HG02884 (cell line): ENCODE measurements around the gene LRBA.

Source experiments
- ATAC-seq: cut with Tn5 transposase; IDR thresholded peaks from one replicate; pipeline ENCODE4 v1.9.1; 2021; ENCODE audit warnings: mild to moderate bottlenecking, moderate library complexity; ENCODE audit not compliant: unreplicated experiment

The LRBA gene

DNA sequence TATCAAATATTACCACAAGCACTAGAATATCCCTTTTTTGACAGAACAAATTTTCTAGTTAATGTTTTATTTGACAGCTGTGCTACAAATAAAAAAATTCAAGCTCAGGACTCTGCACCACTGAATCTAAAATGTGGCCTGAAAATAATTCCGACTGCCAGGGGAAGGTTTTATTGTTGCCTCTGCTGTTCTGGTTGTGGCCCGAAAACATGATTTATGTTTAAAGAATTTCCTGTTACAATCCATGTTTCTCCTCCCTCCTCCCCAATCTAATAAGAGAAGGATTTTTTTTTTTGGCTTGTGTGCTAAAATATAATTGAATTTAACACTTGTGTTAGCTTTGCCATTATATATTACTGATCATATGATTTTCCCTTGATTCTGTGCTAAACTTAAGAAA is 709.1 kb downstream of the LRBA start:
- no peak for ATAC-seq

DNA sequence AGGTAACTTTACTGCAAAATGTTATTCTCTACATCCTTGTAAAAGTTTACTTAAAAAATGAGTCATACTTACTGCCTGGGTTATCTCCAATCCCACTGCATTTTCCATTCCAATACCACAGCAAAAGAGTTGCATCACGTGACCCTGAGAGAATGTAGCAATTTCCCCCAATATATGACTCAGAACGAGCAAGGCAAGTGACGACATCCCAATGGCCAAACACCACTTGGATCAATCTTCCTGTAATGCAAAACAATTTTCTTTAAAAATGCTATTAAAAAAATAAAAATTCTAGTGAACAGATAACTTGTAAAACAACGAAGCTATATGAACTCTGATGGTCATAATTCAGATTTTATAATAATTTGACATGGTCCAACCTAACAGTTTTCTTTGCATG is 712.5 kb downstream of the LRBA start:
- ATAC-seq = no peak

DNA sequence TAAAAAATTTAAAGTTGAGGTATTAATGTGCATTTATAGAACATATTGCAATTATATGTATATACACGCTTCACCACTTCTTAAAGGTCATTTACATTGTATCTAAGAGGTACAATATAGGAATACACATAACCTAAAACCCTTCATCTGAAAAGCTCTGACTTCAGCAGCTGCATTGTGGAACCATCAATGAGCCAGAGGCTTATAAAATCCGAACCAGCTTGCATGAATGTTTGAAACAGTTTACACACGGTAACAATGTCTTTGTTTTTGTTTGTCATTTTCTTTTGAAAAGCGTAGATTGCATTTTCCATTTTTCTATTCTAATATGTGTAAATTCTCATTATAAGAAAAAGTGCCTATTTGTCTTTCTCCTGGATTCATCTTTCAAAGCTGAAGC is 715.3 kb downstream of the LRBA start:
- no peak for ATAC-seq

DNA sequence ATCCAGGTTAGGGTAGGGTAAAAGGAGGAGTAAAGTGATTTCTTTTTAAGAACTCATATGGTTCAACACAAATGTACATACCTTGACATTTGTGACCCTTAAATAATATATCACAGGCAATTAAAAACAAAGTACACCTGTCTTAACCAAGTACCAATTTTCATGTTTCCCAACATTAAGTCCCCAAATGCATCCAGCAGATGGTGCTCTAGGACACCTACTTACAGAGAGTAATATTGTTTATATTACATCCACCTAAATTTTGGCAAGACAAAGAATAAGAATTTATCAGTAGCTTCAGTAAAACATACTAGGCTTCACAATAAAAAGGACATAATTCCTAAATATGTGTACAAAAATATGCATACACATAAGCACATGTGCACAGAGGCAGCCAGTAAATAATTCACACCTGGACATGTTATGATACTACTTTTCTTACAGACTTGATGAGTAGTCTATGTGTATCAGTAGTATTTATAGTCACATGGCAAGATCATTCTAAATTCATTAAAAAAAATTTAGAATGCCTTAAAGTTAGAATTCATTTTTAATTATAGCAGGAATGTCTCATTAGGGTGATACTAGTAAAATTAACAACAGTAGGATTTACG is 717.1 kb downstream of the LRBA start:
- no peak for ATAC-seq

DNA sequence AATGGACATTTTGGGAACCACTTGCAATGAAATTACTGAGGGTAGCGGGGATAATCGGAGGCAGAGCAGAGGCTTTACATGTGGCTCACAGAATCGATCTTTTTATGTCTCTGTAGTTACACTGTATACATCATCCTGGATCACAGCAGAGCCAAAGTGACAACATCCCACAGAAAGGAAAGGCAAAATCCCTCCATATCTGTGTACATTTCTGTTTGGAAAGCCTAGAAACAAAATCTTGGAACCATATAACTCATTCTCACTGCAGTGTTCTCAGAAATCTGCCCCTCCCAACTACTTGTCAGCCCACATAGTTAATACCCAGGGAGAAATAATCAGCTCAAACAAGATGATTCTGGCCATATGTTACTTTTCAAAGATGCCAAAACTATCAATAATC is 725.2 kb downstream of the LRBA start:
- ATAC-seq = no peak

DNA sequence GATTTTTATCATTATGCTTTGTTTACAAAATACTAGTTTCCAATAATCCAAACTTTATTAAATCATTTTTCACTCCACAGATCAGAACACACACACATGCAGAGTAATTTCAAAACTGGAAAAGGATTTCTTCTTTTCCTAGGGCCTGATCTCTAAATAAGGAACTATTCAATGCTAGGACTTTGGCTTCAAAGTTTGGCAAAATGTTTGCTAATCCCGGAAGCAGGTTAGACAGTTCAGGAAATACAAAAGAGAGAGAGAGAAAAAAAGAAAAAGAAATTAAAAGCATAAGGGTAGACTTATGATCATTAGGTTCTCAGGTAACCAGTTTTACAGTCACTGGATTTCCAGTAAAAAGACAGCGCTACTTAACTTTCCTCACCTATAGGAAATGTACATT is 725.9 kb downstream of the LRBA start:
- no peak for ATAC-seq

DNA sequence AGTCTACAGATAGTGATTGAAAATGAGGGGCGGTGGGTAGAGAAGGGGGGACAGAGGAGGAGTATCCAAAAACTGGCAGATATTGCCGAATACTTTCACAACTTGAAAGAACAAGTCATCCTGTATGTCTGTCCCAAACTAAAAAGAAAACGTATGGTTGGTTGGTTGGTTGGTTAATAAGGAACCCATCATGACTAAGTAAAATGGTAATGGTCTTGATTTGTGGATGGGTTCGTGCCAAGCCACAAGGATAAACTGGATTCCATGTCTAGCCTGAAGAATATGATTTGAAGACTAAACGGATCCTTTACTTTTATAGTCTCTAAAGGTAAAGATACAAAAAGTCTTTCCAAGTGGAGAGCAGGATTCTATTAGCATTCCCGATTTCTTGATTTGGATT is 728.4 kb downstream of the LRBA start:
- no peak for ATAC-seq

DNA sequence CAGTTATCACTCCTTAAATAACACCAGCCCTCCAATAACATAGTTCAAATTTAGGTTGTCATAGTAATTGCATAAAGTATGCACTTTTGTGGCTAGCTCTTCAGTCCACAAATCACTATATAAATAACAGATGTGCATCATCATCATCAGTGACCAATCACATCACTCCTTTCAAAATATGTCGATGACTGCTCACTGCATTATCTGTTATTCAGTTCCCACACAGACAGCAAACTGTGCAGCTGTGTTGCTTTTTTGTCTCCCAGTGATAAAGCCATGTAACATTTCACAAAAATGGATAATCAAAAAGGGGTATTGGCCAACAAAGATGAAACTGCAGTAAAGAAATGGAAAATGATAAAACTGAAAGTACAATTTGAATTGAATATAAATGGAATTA is 731.4 kb downstream of the LRBA start:
- ATAC-seq = no peak

DNA sequence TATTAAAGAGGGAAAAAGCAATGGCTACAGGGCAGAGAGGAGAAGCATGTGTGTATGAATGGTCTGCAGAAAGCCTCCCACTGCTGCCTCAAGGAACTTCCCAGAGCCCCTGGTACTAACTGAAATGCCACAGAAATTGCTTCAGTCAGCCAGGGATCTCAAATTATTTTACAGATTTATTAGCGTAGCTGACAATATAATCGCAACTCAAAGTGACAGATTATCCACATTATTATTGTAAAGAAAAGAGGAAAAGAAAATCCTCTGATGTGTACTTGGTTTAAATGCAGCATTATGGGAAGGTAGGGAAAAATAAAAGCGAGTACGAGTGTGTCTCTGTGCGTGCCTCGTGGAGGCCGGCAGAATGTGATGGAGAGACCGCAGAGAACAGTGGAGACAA is 734.1 kb downstream of the LRBA start:
- no peak for ATAC-seq

DNA sequence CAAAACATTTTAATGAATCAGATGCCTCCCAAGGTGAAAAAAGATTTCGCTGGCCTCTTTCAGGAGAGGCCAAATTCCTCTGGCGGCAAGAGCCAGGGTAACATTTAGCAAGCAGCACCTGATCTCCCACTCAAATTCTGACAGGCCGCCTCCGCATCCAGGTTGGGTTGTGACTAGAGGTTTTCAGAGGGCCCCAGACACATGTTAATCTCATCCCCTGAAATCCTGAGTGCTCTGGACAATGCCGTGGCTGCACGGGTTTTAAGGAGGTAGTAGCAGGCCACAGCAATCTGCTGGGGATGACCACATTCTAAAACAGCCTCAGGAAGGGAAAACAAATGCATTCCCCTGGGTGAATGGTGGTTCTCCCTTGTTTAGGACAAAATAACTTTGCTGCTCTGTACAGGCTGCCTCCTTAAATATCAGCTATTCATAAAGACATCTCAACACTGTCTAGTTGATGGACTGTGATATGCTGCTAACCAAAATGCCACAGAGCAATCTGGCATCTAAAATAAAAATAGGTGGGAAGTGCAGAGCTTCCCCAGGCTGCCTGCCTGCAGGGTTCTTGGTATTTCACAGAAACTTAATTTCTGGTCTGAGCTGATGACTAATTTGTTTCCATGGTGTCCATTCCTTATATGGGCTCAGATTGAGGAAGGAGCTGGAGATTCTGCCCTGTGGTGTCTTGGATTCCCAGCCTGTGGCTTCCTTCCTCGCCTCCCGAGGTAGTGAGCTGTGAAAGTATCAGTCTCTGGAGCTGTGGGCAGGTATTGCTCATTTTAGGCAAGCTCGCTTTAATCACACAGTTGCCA is 734.8 kb downstream of the LRBA start:
- ATAC-seq = no peak

DNA sequence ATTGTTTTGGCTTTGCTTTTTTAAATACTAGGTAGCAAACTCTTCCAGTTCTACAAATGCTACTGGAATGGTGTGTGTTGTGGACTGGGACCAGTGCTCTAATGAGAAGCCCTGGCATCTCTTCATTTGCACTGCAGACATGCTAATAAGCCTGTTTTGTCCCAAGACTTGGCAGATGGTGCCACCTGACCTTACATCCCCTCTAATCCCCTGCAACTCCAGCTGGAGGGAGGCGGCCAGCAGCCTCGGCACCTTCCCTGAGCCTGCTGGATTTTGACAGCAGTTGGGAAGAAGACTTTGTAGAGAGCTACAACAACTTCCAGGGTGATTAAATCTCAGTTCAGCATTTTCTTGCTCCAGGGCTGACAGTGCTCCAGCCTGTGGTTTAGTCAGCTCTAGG is 736.9 kb downstream of the LRBA start:
- ATAC-seq = no peak

DNA sequence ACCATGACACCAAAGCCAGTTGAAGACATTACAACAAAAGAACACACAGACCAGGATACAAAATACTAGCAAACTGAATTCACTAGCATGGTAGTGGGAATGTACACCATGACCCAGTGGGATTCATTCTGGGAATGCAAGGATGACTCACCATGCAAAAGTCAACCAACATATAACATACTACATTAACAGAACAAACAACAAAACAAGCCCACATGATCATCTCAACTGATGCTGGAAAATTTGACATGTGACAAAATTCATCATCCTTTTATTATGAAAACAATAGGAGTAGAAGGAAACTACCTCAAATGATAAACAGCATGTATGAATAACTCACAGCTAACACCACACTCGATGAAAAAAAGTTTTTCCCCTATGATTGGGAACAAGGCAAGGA is 746.6 kb downstream of the LRBA start:
- no peak for ATAC-seq

DNA sequence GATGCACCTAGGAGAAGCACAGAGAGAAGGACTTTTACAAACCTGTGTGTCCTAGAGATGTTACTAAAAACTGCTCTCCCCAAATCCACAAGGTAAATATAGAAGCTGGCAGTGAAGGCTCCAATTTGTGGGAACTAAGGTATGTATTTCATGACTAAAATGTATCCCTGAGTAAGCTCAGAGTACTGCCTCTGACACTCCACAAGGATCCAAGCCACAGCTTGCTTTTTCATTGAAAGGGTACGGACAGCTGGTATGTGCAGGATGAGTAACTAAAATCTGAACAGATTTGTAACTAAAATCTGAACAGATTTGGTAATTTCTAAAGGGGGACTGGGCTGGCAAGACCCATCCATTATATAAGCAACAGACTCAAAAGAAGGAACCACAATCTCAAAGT is 749.3 kb downstream of the LRBA start:
- no peak for ATAC-seq

DNA sequence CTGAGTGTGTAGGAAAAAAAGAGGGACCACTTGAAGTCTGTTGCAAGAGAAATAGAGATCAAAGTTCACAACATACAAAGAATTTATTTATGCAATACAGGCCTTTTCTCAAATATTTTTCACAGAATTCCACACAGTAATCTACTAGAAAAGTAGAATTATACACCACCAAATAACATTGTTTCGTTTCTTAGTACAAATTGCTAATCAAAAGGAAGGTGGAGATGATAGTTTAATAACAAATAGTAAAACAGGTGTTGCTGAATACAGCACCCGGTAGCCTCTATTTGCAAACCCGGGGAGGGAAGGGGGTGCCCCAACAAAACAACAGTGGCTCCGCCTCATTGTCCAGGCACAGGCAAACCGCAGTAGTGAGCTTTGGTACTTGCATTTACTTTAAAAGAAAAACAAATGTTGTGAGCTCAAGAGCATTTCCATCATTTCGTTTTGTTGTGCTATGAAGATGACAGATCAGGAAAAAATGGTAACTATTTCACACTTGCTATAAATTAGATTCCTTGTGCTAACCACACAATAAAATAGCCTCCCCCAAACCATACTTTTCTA is 750.4 kb downstream of the LRBA start:
- ATAC-seq = no peak

DNA sequence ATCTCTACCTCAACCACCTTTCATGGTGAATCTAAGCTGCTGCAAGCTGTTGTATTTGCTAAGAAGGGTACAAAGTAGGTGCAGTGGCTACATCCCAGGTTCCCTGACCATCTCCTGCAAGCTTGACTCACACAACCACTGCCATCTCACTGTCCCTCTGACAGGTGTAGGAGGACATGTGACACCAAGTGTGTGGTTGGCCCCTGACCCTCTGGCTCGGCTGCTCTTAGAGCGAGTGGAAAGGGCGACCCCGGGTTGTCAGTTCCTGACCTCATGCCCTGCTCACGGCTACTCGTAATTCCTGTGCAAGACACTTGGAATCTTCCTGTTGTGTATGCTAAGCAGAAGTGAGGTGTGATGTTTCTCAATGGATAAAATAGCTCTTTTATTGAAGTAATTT is 752.5 kb downstream of the LRBA start:
- no peak for ATAC-seq

DNA sequence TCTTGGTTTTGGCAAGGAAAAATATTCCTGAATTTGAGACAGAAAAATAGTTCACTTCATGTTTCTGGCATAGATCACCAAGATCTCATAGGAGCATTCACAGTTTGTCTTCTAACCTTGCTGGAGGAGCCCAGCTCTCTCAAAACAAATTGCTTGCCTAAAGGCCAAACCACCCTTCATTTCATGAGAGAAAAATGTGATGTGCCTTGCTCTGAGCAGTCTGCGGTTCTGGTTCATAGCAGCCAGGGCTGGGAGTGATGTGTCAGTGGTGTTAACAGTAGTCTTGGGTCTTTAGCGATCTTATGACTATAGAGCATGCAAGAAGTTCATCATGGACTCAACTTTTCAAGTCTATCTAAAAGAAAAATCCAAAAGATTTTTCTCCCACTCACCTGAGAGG is 753.5 kb downstream of the LRBA start:
- no peak for ATAC-seq

DNA sequence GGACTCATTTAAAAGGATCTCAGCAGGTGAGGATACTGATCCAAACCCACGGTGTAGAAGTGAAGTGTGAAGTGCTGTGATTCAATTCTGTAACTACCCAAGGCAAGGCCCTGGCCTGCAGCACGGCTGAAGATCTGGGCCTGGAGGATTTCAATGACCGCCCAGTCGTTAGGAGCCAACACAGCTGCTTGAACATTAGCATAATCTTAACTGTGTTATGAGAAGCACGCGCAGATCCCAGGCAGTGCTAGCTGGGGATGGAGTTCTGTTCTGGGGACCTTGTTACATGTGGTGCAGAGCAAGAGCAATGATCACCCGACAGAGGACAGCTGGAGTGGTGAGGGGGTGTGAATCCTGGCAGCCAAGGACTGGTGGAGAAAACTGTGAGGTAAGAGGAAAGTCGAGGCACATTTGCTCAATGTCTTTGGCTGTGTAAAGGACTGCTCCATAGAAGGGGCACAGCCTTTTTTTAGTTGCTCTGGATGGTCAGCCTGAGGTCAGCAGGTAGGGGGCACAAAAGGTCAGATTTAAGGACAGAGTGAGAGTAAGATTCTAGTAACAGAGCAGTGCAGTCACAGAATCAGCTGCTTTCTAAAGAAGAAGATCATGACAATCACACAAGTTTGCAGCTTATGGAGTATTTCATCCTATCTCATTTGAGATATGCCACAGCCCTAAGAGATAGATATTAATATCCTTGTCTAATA is 755.1 kb downstream of the LRBA start:
- no peak for ATAC-seq

DNA sequence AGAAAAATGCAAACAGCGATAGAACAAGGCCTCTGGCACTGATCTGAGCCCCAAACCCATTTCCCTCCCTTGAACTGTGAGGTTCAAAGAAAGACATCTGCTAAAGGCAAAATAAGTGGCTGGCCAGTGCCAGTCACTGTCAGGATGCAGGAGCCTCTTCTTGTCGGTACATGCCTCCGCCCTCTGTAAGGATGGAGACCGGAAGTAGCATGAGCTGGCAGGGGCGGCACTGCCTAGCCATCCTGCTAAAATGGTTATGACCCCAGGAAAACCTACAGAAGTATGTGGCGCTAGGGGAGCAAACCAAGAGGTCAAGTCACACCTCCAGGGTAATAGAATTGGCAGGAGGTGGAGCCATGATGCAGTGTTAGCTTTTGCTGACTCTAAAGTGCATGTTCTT is 756.5 kb downstream of the LRBA start:
- ATAC-seq = no peak

DNA sequence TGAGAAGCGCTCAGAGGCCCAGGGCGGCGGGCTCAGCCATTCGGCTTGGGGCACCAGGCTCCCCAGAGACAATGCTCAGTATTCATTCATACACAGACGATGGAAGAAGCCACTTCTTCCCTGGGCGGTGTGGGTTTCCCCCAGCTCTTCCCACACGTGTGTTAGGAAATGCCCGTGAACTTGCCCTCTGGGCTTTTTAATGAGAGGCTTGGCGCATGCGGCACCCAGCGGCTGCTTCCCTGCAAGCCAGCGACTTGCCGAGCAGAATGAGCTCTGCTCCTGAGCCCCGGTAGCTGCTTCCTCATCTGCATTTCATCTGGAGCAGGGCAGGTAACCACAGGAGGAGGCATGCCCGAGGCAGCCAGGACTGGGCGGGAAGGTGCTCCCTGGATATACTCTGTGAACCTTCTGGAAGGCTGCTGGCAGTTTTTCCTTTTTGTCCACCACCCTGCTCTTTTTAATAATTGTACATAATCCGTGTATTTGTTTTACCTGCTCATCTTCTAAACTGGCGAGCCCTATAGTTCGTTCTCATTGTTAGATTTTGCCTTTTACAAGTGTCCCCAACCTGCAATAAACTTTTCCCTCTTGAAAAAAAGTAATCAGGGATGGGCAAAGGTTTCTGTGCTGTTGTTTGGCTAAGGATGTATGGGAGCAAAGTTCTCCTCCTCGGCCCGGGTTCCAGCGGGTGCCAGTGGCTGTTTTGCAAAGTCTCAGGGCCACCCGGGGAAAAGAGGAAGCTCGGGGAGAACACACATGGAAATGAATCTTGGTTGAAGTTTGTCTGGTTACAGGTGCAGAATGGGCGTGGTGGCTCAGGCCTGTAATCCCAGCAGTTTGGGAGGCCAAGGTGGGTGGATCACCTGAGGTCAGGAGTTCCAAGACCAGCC is 758.0 kb downstream of the LRBA start:
- no peak for ATAC-seq

DNA sequence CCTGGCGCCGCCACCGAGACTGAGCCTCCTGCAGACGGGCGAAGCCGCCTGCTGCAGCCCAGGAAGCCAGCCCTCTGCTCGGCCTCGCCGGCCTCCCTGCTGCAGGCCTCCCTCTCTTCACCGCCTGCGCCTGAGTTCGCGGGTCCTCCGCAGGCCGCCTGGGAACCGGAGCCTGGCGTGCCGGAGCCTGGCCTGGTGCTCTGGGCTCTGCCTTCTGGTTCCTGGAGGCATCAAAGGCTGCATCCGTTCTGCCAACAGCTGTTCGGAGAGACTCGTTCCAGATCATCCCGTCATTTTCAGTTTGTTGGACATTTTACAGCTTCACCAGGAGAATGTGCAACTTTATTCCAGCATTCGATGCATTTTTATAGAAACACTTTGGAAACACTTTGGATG is 758.9 kb downstream of the LRBA start:
- ATAC-seq = no peak
